SK-N-SH treated with all-trans-retinoic acid at 6 μM for 48 hours (cell line): ENCODE results near the gene SHC4.

Experiments
- ATAC-seq: fragments of 200-7000 bp; cut with Tn5 transposase; 3 replicates; pipeline ENCODE4 v1.9.1; 2020; ENCODE audit warnings: mild to moderate bottlenecking, moderate library complexity
- ARNTL ChIP-seq: fragments of 450-650 bp; formaldehyde crosslinking; IDR thresholded peaks from 2 replicates; pipeline ENCODE4 v1.5.0; 2020; ENCODE audit warnings: low read depth, mild to moderate bottlenecking, moderate library complexity, borderline replicate concordance
- BACH2 ChIP-seq: fragments of 250-450 bp; sonication (Bioruptor Pico); IDR thresholded peaks from 2 replicates; pipeline ENCODE4 v1.9.0; 2021; ENCODE audit warnings: mild to moderate bottlenecking, borderline replicate concordance
- CREB5 ChIP-seq: fragments of 250-450 bp; sonication (Bioruptor Pico); IDR thresholded peaks from 2 replicates; pipeline ENCODE4 v1.5.1; 2020; ENCODE audit warnings: low read depth, mild to moderate bottlenecking, moderate library complexity
- CSDC2 ChIP-seq: fragments of 250-450 bp; sonication (Bioruptor Pico); IDR thresholded peaks from 2 replicates; pipeline ENCODE4 v1.5.0; 2020; ENCODE audit warnings: mild to moderate bottlenecking, moderate library complexity
- ESRRG ChIP-seq: fragments of 250-450 bp; sonication (Bioruptor Pico); IDR thresholded peaks from 2 replicates; pipeline ENCODE4 v1.6.1; 2021; ENCODE audit warnings: mild to moderate bottlenecking
- GLIS3 ChIP-seq: fragments of 250-450 bp; sonication (Bioruptor Pico); IDR thresholded peaks from 2 replicates; pipeline ENCODE4 v1.5.0; 2020; ENCODE audit warnings: mild to moderate bottlenecking, moderate library complexity
- ISL1 ChIP-seq: fragments of 250-450 bp; sonication (Bioruptor Pico); IDR thresholded peaks from 2 replicates; pipeline ENCODE4 v2.1.2; 2022; ENCODE audit warnings: mild to moderate bottlenecking, moderate library complexity
- RARB ChIP-seq: fragments of 250-450 bp; sonication (Bioruptor Pico); IDR thresholded peaks from 2 replicates; pipeline ENCODE4 v1.8.0; 2021; ENCODE audit warnings: mild to moderate bottlenecking, moderate library complexity
- TCF4 ChIP-seq: fragments of 250-450 bp; sonication (Bioruptor Pico); IDR thresholded peaks from 2 replicates; pipeline ENCODE4 v1.8.0; 2021; ENCODE audit warnings: mild to moderate bottlenecking, moderate library complexity, borderline replicate concordance
- ZC3H10 ChIP-seq: fragments of 250-450 bp; sonication (Bioruptor Pico); IDR thresholded peaks from 2 replicates; pipeline ENCODE4 v1.5.1; 2021; ENCODE audit warnings: mild to moderate bottlenecking, moderate library complexity
- ZFP3 ChIP-seq: fragments of 250-450 bp; sonication (Bioruptor Pico); IDR thresholded peaks from 2 replicates; pipeline ENCODE4 v1.5.0; 2020; ENCODE audit warnings: mild to moderate bottlenecking, moderate library complexity
- ZFP30 ChIP-seq: fragments of 450-650 bp; formaldehyde crosslinking; IDR thresholded peaks from 2 replicates; pipeline ENCODE4 v1.5.0; 2022; ENCODE audit warnings: mild to moderate bottlenecking, moderate library complexity
- ZNF565 ChIP-seq: fragments of 450-650 bp; formaldehyde crosslinking; conservative IDR thresholded peaks from 2 replicates; pipeline ENCODE4 v1.5.0; 2020; ENCODE audit warnings: low read depth, mild to moderate bottlenecking, moderate library complexity
- ZNF70 ChIP-seq: fragments of 450-650 bp; formaldehyde crosslinking; IDR thresholded peaks from 2 replicates; pipeline ENCODE4 v1.5.0; 2020; ENCODE audit warnings: mild to moderate bottlenecking, moderate library complexity
- ZNF8 ChIP-seq: fragments of 450-650 bp; formaldehyde crosslinking; IDR thresholded peaks from 2 replicates; pipeline ENCODE4 v1.5.0; 2020; ENCODE audit warnings: mild to moderate bottlenecking, moderate library complexity
- TF ChIP-seq, protein P1 (sequence below): fragments of 250-450 bp; sonication (Bioruptor Pico); IDR thresholded peaks from 2 replicates; pipeline ENCODE4 v1.8.0; 2021; ENCODE audit warnings: low read depth, mild to moderate bottlenecking, moderate library complexity, borderline replicate concordance
- TF ChIP-seq, protein P2 (sequence below): fragments of 250-450 bp; sonication (Bioruptor Pico); IDR thresholded peaks from 2 replicates; pipeline ENCODE4 v1.5.1; 2021; ENCODE audit warnings: mild to moderate bottlenecking, moderate library complexity
- TF ChIP-seq, protein P3 (sequence below): fragments of 250-450 bp; sonication (Bioruptor Pico); IDR thresholded peaks from 2 replicates; pipeline ENCODE4 v1.5.0; 2020; ENCODE audit warnings: mild to moderate bottlenecking, moderate library complexity

The SHC4 gene

DNA sequence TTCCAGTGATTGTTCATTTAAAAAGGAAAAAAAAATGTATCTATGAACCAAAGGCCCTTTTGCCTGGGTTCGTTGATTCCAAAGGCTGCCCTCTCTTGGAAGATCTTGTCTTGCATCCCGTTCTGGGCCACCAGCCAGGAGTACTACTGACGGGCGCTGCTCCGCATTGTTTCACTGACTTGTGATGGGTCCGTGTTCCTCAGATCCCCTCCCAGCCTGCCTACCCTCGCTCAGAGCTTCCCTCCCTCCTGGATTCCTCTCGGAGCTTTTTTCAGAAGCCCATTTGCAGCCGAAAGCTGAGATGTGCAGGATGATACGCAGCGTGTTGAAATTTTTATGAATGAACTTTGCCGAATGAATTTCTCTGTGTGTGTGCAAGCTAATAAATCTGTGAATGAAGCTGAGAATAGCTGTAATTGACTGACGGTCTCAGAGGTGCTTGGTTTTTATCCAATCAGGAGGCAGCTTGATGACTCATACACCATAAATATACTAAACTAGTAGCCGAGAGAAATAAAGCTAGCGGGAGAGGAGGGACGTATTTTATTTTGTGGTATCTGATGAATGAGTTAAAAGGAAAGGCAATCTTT is at the start of gene SHC4:
Gene SHC4 (minus strand): TSS at position 396 of the 590 bp plus-strand sequence. CDS start 904 bp downstream, outside the sequence.
- ATAC-seq = peak; percentile 86
- TF ChIP-seq, protein P1, sequence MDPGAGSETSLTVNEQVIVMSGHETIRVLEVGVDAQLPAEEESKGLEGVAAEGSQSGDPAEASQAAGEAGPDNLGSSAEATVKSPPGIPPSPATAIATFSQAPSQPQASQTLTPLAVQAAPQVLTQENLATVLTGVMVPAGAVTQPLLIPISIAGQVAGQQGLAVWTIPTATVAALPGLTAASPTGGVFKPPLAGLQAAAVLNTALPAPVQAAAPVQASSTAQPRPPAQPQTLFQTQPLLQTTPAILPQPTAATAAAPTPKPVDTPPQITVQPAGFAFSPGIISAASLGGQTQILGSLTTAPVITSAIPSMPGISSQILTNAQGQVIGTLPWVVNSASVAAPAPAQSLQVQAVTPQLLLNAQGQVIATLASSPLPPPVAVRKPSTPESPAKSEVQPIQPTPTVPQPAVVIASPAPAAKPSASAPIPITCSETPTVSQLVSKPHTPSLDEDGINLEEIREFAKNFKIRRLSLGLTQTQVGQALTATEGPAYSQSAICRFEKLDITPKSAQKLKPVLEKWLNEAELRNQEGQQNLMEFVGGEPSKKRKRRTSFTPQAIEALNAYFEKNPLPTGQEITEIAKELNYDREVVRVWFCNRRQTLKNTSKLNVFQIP (CRISPR knock-in tag) = no peak
- TF ChIP-seq ZNF8 (CRISPR knock-in tag) (no peak), TCF4 (CRISPR knock-in tag) (no peak), ZFP3 (no peak), ZFP30 (CRISPR knock-in tag) (no peak), RARB (CRISPR knock-in tag) (no peak), CREB5 (no peak), ZC3H10 (CRISPR knock-in tag) (no peak), ISL1 (no peak), ZNF565 (no peak)
- TF ChIP-seq, protein P2, sequence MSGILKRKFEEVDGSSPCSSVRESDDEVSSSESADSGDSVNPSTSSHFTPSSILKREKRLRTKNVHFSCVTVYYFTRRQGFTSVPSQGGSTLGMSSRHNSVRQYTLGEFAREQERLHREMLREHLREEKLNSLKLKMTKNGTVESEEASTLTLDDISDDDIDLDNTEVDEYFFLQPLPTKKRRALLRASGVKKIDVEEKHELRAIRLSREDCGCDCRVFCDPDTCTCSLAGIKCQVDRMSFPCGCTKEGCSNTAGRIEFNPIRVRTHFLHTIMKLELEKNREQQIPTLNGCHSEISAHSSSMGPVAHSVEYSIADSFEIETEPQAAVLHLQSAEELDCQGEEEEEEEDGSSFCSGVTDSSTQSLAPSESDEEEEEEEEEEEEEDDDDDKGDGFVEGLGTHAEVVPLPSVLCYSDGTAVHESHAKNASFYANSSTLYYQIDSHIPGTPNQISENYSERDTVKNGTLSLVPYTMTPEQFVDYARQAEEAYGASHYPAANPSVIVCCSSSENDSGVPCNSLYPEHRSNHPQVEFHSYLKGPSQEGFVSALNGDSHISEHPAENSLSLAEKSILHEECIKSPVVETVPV (CRISPR knock-in tag) = no peak

DNA sequence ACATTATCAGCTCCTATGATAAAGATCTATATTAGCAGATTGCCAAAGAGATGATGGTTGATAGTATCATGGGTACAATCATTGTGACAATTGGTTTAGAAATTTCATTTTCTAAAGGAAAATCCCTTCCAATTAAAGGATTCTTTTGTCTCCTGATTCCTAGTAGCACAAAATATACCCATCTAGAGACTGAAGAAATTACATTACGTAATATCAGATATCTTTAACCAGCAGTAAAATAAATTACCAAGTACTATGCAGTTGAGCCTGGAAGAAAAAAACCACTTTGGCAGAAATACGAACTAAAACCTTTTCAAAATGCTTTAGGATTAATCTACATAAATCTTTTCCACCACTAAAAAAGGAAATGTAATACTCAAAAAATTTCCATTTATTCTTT is 35.6 kb upstream of the SHC4 start:
- TF ChIP-seq CREB5 (no peak), ARNTL (CRISPR knock-in tag) (no peak), CSDC2 (CRISPR knock-in tag) (no peak)
- no peak for ATAC-seq

DNA sequence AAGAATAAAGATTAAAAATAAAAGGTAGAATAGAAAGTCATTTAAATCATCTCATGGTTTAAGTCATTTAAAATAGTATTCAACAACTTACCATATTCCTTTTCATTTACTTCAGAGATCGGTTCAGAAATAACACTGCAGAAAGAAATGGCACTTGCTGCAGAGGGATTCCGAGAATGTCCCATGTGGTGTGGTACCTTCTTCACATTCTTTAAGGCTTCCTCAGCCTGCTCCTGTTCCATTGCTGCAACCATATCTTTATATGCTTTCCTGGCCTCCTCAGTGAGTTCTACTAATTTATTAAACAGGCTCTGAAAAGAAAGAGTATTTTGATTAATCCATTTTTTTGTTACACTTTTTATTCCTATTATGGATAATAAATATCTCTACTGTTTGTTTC is 32.6 kb upstream of the SHC4 start:
- TF ChIP-seq, protein P1 (CRISPR knock-in tag) = no peak
- TF ChIP-seq ZC3H10 (CRISPR knock-in tag) (no peak), RARB (CRISPR knock-in tag) (no peak), BACH2 (CRISPR knock-in tag) (no peak), ESRRG (CRISPR knock-in tag) (no peak), GLIS3 (CRISPR knock-in tag) (no peak), ARNTL (CRISPR knock-in tag) (no peak), ZFP3 (no peak), ZFP30 (CRISPR knock-in tag) (no peak), CSDC2 (CRISPR knock-in tag) (no peak), ZNF70 (CRISPR knock-in tag) (no peak)
- TF ChIP-seq, protein P3, sequence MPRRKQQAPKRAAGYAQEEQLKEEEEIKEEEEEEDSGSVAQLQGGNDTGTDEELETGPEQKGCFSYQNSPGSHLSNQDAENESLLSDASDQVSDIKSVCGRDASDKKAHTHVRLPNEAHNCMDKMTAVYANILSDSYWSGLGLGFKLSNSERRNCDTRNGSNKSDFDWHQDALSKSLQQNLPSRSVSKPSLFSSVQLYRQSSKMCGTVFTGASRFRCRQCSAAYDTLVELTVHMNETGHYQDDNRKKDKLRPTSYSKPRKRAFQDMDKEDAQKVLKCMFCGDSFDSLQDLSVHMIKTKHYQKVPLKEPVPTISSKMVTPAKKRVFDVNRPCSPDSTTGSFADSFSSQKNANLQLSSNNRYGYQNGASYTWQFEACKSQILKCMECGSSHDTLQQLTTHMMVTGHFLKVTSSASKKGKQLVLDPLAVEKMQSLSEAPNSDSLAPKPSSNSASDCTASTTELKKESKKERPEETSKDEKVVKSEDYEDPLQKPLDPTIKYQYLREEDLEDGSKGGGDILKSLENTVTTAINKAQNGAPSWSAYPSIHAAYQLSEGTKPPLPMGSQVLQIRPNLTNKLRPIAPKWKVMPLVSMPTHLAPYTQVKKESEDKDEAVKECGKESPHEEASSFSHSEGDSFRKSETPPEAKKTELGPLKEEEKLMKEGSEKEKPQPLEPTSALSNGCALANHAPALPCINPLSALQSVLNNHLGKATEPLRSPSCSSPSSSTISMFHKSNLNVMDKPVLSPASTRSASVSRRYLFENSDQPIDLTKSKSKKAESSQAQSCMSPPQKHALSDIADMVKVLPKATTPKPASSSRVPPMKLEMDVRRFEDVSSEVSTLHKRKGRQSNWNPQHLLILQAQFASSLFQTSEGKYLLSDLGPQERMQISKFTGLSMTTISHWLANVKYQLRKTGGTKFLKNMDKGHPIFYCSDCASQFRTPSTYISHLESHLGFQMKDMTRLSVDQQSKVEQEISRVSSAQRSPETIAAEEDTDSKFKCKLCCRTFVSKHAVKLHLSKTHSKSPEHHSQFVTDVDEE (CRISPR knock-in tag) = no peak
- TF ChIP-seq, protein P2 (CRISPR knock-in tag) = no peak
- no peak for ATAC-seq
